ENCODE data around the gene ADGRA3.
A peak's percentile ranks its signal among the peaks of the same experiment; 100 is the strongest.

The ADGRA3 gene

GRCh38 chr4:22408474-22408873 is 107.4 kb downstream of the ADGRA3 start:
- DNase-seq (ENCODE audit: low spot score) = no peak
- TF ChIP-seq, protein P1, sequence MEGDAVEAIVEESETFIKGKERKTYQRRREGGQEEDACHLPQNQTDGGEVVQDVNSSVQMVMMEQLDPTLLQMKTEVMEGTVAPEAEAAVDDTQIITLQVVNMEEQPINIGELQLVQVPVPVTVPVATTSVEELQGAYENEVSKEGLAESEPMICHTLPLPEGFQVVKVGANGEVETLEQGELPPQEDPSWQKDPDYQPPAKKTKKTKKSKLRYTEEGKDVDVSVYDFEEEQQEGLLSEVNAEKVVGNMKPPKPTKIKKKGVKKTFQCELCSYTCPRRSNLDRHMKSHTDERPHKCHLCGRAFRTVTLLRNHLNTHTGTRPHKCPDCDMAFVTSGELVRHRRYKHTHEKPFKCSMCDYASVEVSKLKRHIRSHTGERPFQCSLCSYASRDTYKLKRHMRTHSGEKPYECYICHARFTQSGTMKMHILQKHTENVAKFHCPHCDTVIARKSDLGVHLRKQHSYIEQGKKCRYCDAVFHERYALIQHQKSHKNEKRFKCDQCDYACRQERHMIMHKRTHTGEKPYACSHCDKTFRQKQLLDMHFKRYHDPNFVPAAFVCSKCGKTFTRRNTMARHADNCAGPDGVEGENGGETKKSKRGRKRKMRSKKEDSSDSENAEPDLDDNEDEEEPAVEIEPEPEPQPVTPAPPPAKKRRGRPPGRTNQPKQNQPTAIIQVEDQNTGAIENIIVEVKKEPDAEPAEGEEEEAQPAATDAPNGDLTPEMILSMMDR (conservative IDR thresholded peaks at IDR 0.05; ENCODE audit: low read depth) = no peak
- ChIA-PET POLR2A (ENCODE audit: low non-redundant PET) (no interaction called here), CTCF (interaction anchor here (1.1 to 1.3 kb wide), 2 partner anchors 19 to 618 kb away, joined by 3 read pairs; no protein-coding TSS in a partner anchor)
- no peak overlapping the region for H3K27ac ChIP-seq

- TF ChIP-seq, protein P1 (conservative IDR thresholded peaks at IDR 0.05; ENCODE audit: low read depth) = no peak
- no peak for DNase-seq (ENCODE audit: low spot score)
- ChIA-PET POLR2A (ENCODE audit: low non-redundant PET) (no interaction called here), CTCF (interaction anchor here (0.5 to 1.3 kb wide), 3 partner anchors 19 to 617 kb away, joined by 3 read pairs; no protein-coding TSS in a partner anchor)
- H3K27ac ChIP-seq = no peak overlapping the region
Measured at GRCh38 chr4:22407361-22407760, 108.5 kb downstream of the ADGRA3 start.

GRCh38 chr4:22398671-22399070 is 117.2 kb downstream of the ADGRA3 start:
- TF ChIP-seq, protein P1 (conservative IDR thresholded peaks at IDR 0.05; ENCODE audit: low read depth) = no peak
- H3K27ac ChIP-seq = no peak overlapping the region
- ChIA-PET CTCF (interaction anchor here (0.6 kb wide), 1 partner anchor 624 kb away, joined by 6 read pairs; no protein-coding TSS in a partner anchor), POLR2A (ENCODE audit: low non-redundant PET) (no interaction called here)
- no peak for DNase-seq (ENCODE audit: low spot score)

GRCh38 chr4:22391551-22391950 is 124.3 kb downstream of the ADGRA3 start:
- DNase-seq (ENCODE audit: low spot score) = no peak
- CTCF ChIA-PET = interaction anchor here (0.7 to 1.0 kb wide), 2 partner anchors 19 to 601 kb away, joined by 3 read pairs; no protein-coding TSS in a partner anchor
- TF ChIP-seq, protein P1 (conservative IDR thresholded peaks at IDR 0.05; ENCODE audit: low read depth) = no peak
- H3K27ac ChIP-seq = no peak overlapping the region
- POLR2A ChIA-PET (ENCODE audit: low non-redundant PET) = no interaction called here

DNA sequence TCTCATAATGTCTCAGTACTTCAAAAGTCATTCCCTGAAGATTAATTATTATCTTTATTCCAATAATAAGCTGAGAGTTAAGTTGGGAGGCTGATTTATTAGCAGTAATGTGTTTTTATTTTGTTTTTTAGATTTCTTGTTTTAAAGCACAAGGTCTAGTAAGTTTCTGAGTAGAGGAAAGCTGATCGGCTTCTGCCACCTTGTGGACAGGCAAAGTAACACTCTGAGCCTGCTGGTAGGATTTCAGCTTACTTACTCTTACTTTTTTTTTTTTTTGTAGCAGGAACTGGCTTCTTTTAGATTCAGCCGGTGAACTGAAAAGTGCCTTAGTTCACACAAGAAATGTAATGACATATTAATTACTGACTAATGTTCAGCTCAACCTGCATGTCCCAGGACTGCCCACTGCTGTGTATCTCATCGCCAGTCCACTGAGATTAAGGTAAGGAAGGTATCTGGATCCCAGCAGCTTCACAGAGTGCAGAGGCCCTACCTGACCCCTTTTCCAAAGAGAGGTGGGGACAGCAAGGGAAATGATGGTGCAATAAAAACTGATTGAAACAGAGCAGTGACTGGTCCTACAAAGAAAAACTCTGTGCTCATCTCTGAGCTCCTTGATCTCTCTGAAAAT is 126.5 kb downstream of the ADGRA3 start:
- H3K27ac ChIP-seq = no peak overlapping the region
- POLR2A ChIA-PET (ENCODE audit: low non-redundant PET) = no interaction called here
- CTCF ChIA-PET = interaction anchor here (0.6 to 4.1 kb wide), 15 partner anchors 14 to 619 kb away, joined by 3 to 55 read pairs (median 4); no protein-coding TSS in a partner anchor
- TF ChIP-seq, protein P1 (conservative IDR thresholded peaks at IDR 0.05; ENCODE audit: low read depth) = peak; percentile 84
- DNase-seq (ENCODE audit: low spot score) = peak; percentile 44

DNA sequence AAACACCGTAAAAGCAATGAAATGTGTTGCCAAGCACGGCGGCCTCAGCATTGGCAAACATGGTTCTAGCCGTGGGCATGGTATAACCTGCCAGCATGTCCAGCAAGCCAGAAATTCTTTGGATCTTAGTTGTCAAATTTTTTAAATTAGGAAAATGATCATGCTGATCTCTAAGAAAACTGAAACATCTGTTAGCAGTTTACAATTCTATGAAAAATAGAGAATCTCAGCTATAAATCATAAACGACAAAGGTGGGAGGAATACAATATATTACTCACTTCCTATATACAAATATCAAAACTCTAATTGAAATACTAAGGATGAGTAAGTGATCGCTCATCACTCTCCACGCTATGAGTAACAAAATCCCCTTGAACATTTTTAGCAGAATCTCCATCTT is 130.3 kb downstream of the ADGRA3 start:
- ChIA-PET POLR2A (ENCODE audit: low non-redundant PET) (no interaction called here), CTCF (no interaction called here)
- H3K27ac ChIP-seq = peak overlapping the region; percentile 76; the same call in 1 of the 2 replicates
- DNase-seq (ENCODE audit: low spot score) = peak; percentile 87
- TF ChIP-seq, protein P1 (conservative IDR thresholded peaks at IDR 0.05; ENCODE audit: low read depth) = no peak

All from RWPE1 (cell line).